Choroid plexus epithelial cell (primary cell): Measurements from ENCODE around the gene CCDC24.

Experiments
- DNase-seq: peaks from one replicate; pipeline ENCODE4 v3.0.0-alpha.2; 2010; ENCODE audit warnings: low read depth
- H3K4me3 ChIP-seq: 2 replicates; pipeline ENCODE4 v1.5.1; 2011; ENCODE audit warnings: low read depth, mild to moderate bottlenecking, control low read depth, low read length, moderate library complexity
- CTCF ChIP-seq: conservative IDR thresholded peaks from 2 replicates; pipeline ENCODE4 v1.5.1; 2011; ENCODE audit warnings: low read depth, mild to moderate bottlenecking, control low read depth, inconsistent platforms, low read length, moderate library complexity

Gene CCDC24

GRCh38 chr1:43956234-43956633 is 35.2 kb upstream of the CCDC24 start:
- no peak for DNase-seq
- no peak overlapping the region for H3K4me3 ChIP-seq
- no peak for TF ChIP-seq CTCF

GRCh38 chr1:43957407-43958040 is 33.9 kb upstream of the CCDC24 start:
- DNase-seq: no peak
- no peak overlapping the region for H3K4me3 ChIP-seq
- no peak for TF ChIP-seq CTCF

GRCh38 chr1:43958351-43959255 is 32.8 kb upstream of the CCDC24 start:
- TF ChIP-seq CTCF: no peak
- H3K4me3 ChIP-seq: no peak overlapping the region
- no peak for DNase-seq

GRCh38 chr1:43960798-43961197 is 30.6 kb upstream of the CCDC24 start:
- DNase-seq: no peak
- TF ChIP-seq CTCF: no peak
- no peak overlapping the region for H3K4me3 ChIP-seq

- no peak for TF ChIP-seq CTCF
- H3K4me3 ChIP-seq: no peak overlapping the region
- no peak for DNase-seq
These were observed 29.7 kb upstream of the CCDC24 start for GRCh38 chr1:43961692-43962091.

GRCh38 chr1:43962324-43962723 is 29.1 kb upstream of the CCDC24 start:
- DNase-seq: no peak
- H3K4me3 ChIP-seq: no peak overlapping the region
- TF ChIP-seq CTCF: no peak
